ENCODE results near the gene ELF5. TPM values are rescaled to one million over a fixed set of nuclear protein-coding genes. Genes with fewer than 3 reads are reported as not detected.

ELF5 gene
- polyA plus RNA-seq, 1 experiment, result not detected

- CTCF ChIA-PET, result no interaction called here
- Histone ChIP-seq H3K27me3 (ENCODE audit: control insufficient read depth, insufficient read depth, low read length) (no peaks in the 10 kb centered on the region), H3K9me3 (ENCODE audit: control insufficient read depth, insufficient read depth, low read length) (no peaks in the 10 kb centered on the region), H3K27ac (ENCODE audit: low read depth, low read length) (no peak overlapping the region), H3K4me3 (ENCODE audit: low read depth, low read length) (no peak overlapping the region)
- no peak for TF ChIP-seq CTCF (IDR thresholded peaks at IDR 0.05; ENCODE audit: low read depth, low read length)
- POLR2A ChIA-PET, result no interaction called here
- no peak for DNase-seq (ENCODE audit: low read depth, low spot score)
These were observed 69.2 kb downstream of the ELF5 start for GRCh38 chr11:34444428-34444827.

GRCh38 chr11:34443136-34443535 is 70.5 kb downstream of the ELF5 start:
- H3K9me3 ChIP-seq (ENCODE audit: control insufficient read depth, insufficient read depth, low read length), result no peaks in the 10 kb centered on the region
- H3K4me3 ChIP-seq (ENCODE audit: low read depth, low read length), result no peak overlapping the region
- H3K27ac ChIP-seq (ENCODE audit: low read depth, low read length), result no peak overlapping the region
- TF ChIP-seq CTCF (IDR thresholded peaks at IDR 0.05; ENCODE audit: low read depth, low read length), result no peak
- POLR2A ChIA-PET, result no interaction called here
- no peak for DNase-seq (ENCODE audit: low read depth, low spot score)
- no peaks in the 10 kb centered on the region for H3K27me3 ChIP-seq (ENCODE audit: control insufficient read depth, insufficient read depth, low read length)
- CTCF ChIA-PET, result interaction anchor here (0.6 kb wide), 1 partner anchor 383 kb away, joined by 3 read pairs; no protein-coding TSS in a partner anchor

- no peak for TF ChIP-seq CTCF (IDR thresholded peaks at IDR 0.05; ENCODE audit: low read depth, low read length)
- Histone ChIP-seq H3K27ac (ENCODE audit: low read depth, low read length) (no peak overlapping the region), H3K9me3 (ENCODE audit: control insufficient read depth, insufficient read depth, low read length) (no peaks in the 10 kb centered on the region), H3K4me3 (ENCODE audit: low read depth, low read length) (no peak overlapping the region), H3K27me3 (ENCODE audit: control insufficient read depth, insufficient read depth, low read length) (no peaks in the 10 kb centered on the region)
- POLR2A ChIA-PET, result no interaction called here
- CTCF ChIA-PET, result interaction anchor here (0.7 to 1.9 kb wide), 2 partner anchors 80 to 267 kb away, joined by 3 to 6 read pairs; no protein-coding TSS in a partner anchor
- no peak for DNase-seq (ENCODE audit: low read depth, low spot score)
These were observed 71.8 kb downstream of the ELF5 start for GRCh38 chr11:34441814-34442213.

- Histone ChIP-seq H3K9me3 (ENCODE audit: control insufficient read depth, insufficient read depth, low read length) (no peaks in the 10 kb centered on the region), H3K4me3 (ENCODE audit: low read depth, low read length) (peak overlapping the region; percentile 87), H3K27me3 (ENCODE audit: control insufficient read depth, insufficient read depth, low read length) (no peaks in the 10 kb centered on the region), H3K27ac (ENCODE audit: low read depth, low read length) (no peak overlapping the region)
- no peak for TF ChIP-seq CTCF (IDR thresholded peaks at IDR 0.05; ENCODE audit: low read depth, low read length)
- CTCF ChIA-PET, result interaction anchor here (1.3 to 1.4 kb wide), 2 partner anchors 28 to 290 kb away, joined by 4 read pairs; no protein-coding TSS in a partner anchor
- DNase-seq (ENCODE audit: low read depth, low spot score), result no peak
- POLR2A ChIA-PET, result no interaction called here
These were observed 73.9 kb downstream of the ELF5 start for GRCh38 chr11:34439610-34440198.

Measured in AG04450 (cell line).